HEK293T (cell line): ENCODE measurements around the gene CHTF18.
"Not testable (repeated sequence)": the region's sequence is repeated elsewhere in the genome, so short reads cannot be mapped to it uniquely, and the experiment has no call there.

Experiments used
- CTCF ChIA-PET: fragments of 350-600 bp; formaldehyde crosslinking; extraction: SDS; loops from one replicate; lab custom pipeline; 2021; ENCODE audit warnings: antibody characterized with exemption, inconsistent platforms; lab: Yijun Ruan, JAX
- POLR2A ChIA-PET: fragments of 350-600 bp; formaldehyde crosslinking; extraction: SDS; loops from one replicate; lab custom pipeline; 2020; ENCODE audit warnings: antibody characterized with exemption, inconsistent platforms; lab: Yijun Ruan, JAX
- DNase-seq: peaks from one replicate; pipeline ENCODE4 v3.0.0; 2012; ENCODE audit warnings: mixed read lengths; ENCODE audit errors: extremely low spot score
- ARNT ChIP-seq: fragments of 450-650 bp; IDR thresholded peaks from 2 replicates; pipeline ENCODE4 v1.6.1; 2017; ENCODE audit warnings: mild to moderate bottlenecking
- BHLHE40 ChIP-seq: fragments of 450-650 bp; IDR thresholded peaks from 2 replicates; pipeline ENCODE4 v1.6.1; 2016; ENCODE audit warnings: mild to moderate bottlenecking, moderate library complexity, borderline replicate concordance
- CTBP1 ChIP-seq: fragments of 450-650 bp; IDR thresholded peaks from 2 replicates; pipeline ENCODE4 v1.6.1; 2016; ENCODE audit warnings: borderline replicate concordance
- ELF4 ChIP-seq: fragments of 450-650 bp; IDR thresholded peaks from 2 replicates; pipeline ENCODE4 v1.6.1; 2017; ENCODE audit warnings: antibody characterized with exemption
- FOXA1 ChIP-seq: fragments of 450-650 bp; IDR thresholded peaks from 2 replicates; pipeline ENCODE4 v1.6.1; 2016; ENCODE audit warnings: mild to moderate bottlenecking
- FOXK2 ChIP-seq: fragments of 450-650 bp; IDR thresholded peaks from 2 replicates; pipeline ENCODE4 v1.6.1; 2016; ENCODE audit warnings: mild to moderate bottlenecking
- FOXM1 ChIP-seq: fragments of 450-650 bp; IDR thresholded peaks from 2 replicates; pipeline ENCODE4 v1.6.1; 2017; ENCODE audit warnings: mild to moderate bottlenecking, borderline replicate concordance
- HDGF ChIP-seq: fragments of 450-650 bp; IDR thresholded peaks from 2 replicates; pipeline ENCODE4 v1.6.1; 2017; ENCODE audit warnings: antibody characterized with exemption, borderline replicate concordance
- L3MBTL2 ChIP-seq: fragments of 450-650 bp; conservative IDR thresholded peaks from 2 replicates; pipeline ENCODE4 v1.6.1; 2016; ENCODE audit warnings: mild to moderate bottlenecking
- LEF1 ChIP-seq: fragments of 450-650 bp; IDR thresholded peaks from 2 replicates; pipeline ENCODE4 v1.6.1; 2017; ENCODE audit warnings: mild to moderate bottlenecking, borderline replicate concordance
- NFRKB ChIP-seq: fragments of 450-650 bp; IDR thresholded peaks from 2 replicates; pipeline ENCODE4 v1.6.1; 2016; ENCODE audit warnings: mild to moderate bottlenecking, moderate library complexity
- PKNOX1 ChIP-seq: fragments of 450-650 bp; IDR thresholded peaks from 2 replicates; pipeline ENCODE4 v1.6.1; 2016
- SP1 ChIP-seq: fragments of 450-650 bp; IDR thresholded peaks from 2 replicates; pipeline ENCODE4 v1.6.1; 2017
- SUZ12 ChIP-seq: fragments of 450-650 bp; IDR thresholded peaks from 2 replicates; pipeline ENCODE4 v1.6.1; 2016; ENCODE audit warnings: mild to moderate bottlenecking
- TARDBP ChIP-seq: fragments of 450-650 bp; IDR thresholded peaks from 2 replicates; pipeline ENCODE4 v1.6.1; 2016
- ZNF384 ChIP-seq: fragments of 450-650 bp; IDR thresholded peaks from 2 replicates; pipeline ENCODE4 v1.6.1; 2016

The CHTF18 gene

GRCh38 chr16:769934-770333 lies 18.5 kb upstream of the CHTF18 start:
- TF ChIP-seq ARNT (no peak), TARDBP (no peak), FOXM1 (no peak), FOXA1 (no peak), NFRKB (no peak), ZNF384 (no peak), BHLHE40 (no peak), SUZ12 (no peak), L3MBTL2 (no peak)
- no peak for DNase-seq
- ChIA-PET CTCF (interaction anchor here (1.1 kb wide), 1 partner anchor 15 kb away, joined by 4 read pairs; no protein-coding TSS in a partner anchor), POLR2A (no interaction called here)

- no peak for DNase-seq
- ChIA-PET POLR2A (no interaction called here), CTCF (interaction anchor here (1.1 kb wide), 1 partner anchor 15 kb away, joined by 4 read pairs; no protein-coding TSS in a partner anchor)
- TF ChIP-seq ARNT = no peak
- no peak for TF ChIP-seq TARDBP
- TF ChIP-seq CTBP1 = no peak
- TF ChIP-seq NFRKB = no peak
- no peak for TF ChIP-seq LEF1
- no peak for TF ChIP-seq FOXK2
- no peak for TF ChIP-seq ZNF384
- no peak for TF ChIP-seq SP1
- TF ChIP-seq L3MBTL2 = no peak
- no peak for TF ChIP-seq PKNOX1
- TF ChIP-seq FOXM1 = no peak
Observed at GRCh38 chr16:770411-770810, 18.0 kb upstream of the CHTF18 start.

- CTCF ChIA-PET = interaction anchor here (0.9 kb wide), 1 partner anchor 13 kb away, joined by 3 read pairs; no protein-coding TSS in a partner anchor
- DNase-seq = no peak
- TF ChIP-seq ARNT (no peak), FOXM1 (no peak), ELF4 (no peak), FOXK2 (no peak), ZNF384 (no peak), NFRKB (no peak), SUZ12 (no peak), FOXA1 (no peak), HDGF (no peak), PKNOX1 (no peak), SP1 (no peak), LEF1 (no peak), CTBP1 (no peak), BHLHE40 (no peak), L3MBTL2 (no peak), TARDBP (no peak)
- POLR2A ChIA-PET = interaction anchor here (1.3 kb wide), 1 partner anchor 12 kb away, joined by 4 read pairs; no protein-coding TSS in a partner anchor
Observed at GRCh38 chr16:772959-773358, 15.5 kb upstream of the CHTF18 start.

- ChIA-PET POLR2A (no interaction called here), CTCF (no interaction called here)
- no peak for DNase-seq
- no peak for TF ChIP-seq SP1
- no peak for TF ChIP-seq FOXM1
- no peak for TF ChIP-seq HDGF
- TF ChIP-seq NFRKB = no peak
- no peak for TF ChIP-seq FOXK2
- TF ChIP-seq FOXA1 = no peak
- TF ChIP-seq ZNF384 = no peak
- no peak for TF ChIP-seq CTBP1
- no peak for TF ChIP-seq BHLHE40
- no peak for TF ChIP-seq L3MBTL2
- no peak for TF ChIP-seq ARNT
- TF ChIP-seq TARDBP = no peak
Observed at GRCh38 chr16:774086-775001, 14.1 kb upstream of the CHTF18 start.

- TF ChIP-seq BHLHE40 (no peak), LEF1 (no peak), ELF4 (no peak), CTBP1 (no peak), HDGF (no peak), FOXK2 (no peak), ARNT (no peak), NFRKB (no peak), ZNF384 (no peak), SUZ12 (no peak), FOXM1 (no peak), FOXA1 (no peak), PKNOX1 (no peak), L3MBTL2 (no peak), TARDBP (no peak), SP1 (no peak)
- ChIA-PET CTCF (no interaction called here), POLR2A (no interaction called here)
- no peak for DNase-seq
Observed at GRCh38 chr16:775236-775796, 13.1 kb upstream of the CHTF18 start.

GRCh38 chr16:776298-776697 lies 12.1 kb upstream of the CHTF18 start:
- DNase-seq = not testable (repeated sequence)
- POLR2A ChIA-PET = interaction anchor here (1.8 kb wide), 1 partner anchor 56 kb away, joined by 7 read pairs; the partner anchor contains the start of gene ANTKMT
- CTCF ChIA-PET = interaction anchor here (1.1 kb wide), 1 partner anchor 9 kb away, joined by 5 read pairs; no protein-coding TSS in a partner anchor
